ENCODE measurements around the gene SRP19. TPM values are rescaled to one million over a fixed set of nuclear protein-coding genes. Genes with fewer than 3 reads are reported as not detected.
A peak's percentile ranks its signal among the peaks of the same experiment; 100 is the strongest.
"Not testable (repeated sequence)": the region's sequence is repeated elsewhere in the genome, so short reads cannot be mapped to it uniquely, and the experiment has no call there.

SRP19 gene
- total and polyA plus RNA-seq, 2 of the 8 experiments (the other 6 are each of a cell fraction or from before 2014, with no cell fraction given) = 27.5 to 79.9 TPM

GRCh38 chr5:112857866-112858265 lies 3.2 kb upstream of the SRP19 start (continued):
- TF ChIP-seq TCF12 (IDR thresholded peaks at IDR 0.05; ENCODE audit: low read depth, low read length) (no peak), TBP (IDR thresholded peaks at IDR 0.05; ENCODE audit: low read depth, low read length) (no peak), POLR2AphosphoS5 (IDR thresholded peaks at IDR 0.05; ENCODE audit: low read depth, low read length) (no peak), TAF1 (IDR thresholded peaks at IDR 0.05; ENCODE audit: low read depth, low read length) (no peak), KDM1A (IDR thresholded peaks at IDR 0.05; ENCODE audit: borderline replicate concordance, low read length) (no peak), GTF2F1 (IDR thresholded peaks at IDR 0.05; ENCODE audit: borderline replicate concordance, low read depth, low read length) (no peak)

DNA sequence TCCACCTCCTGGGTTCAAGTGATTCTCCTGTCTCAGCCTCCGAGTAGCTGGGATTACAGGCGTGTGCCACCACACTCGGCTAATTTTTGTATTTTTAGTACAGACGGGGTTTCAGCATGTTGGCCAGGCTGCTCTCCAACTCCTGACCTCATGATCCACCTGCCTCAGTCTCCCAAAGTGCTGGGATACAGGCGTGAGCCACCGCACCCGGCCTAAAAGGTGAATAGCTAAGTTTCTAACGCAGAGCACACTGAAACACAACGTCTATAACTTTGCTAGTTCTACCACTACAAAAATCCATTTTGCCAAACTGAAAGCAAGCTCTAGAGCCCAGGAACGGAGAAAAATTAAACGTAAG lies 537 bp upstream of the SRP19 start:
- not testable (repeated sequence) for H3K79me1 ChIP-seq (ENCODE audit: low read depth, low read length); H3K56ac ChIP-seq (replicated peaks; ENCODE audit: insufficient read length, low read depth, low read length); H3K23me2 ChIP-seq (ENCODE audit: low read depth, low read length); FAIRE-seq; H4K8ac ChIP-seq (ENCODE audit: extremely low read depth, insufficient read depth, low read length); H2BK120ac ChIP-seq (replicated peaks; ENCODE audit: low read depth, low read length); H3K14ac ChIP-seq (ENCODE audit: insufficient read length); H2BK20ac ChIP-seq (ENCODE audit: low read length); H3K9me3 ChIP-seq (ENCODE audit: insufficient read depth in 2 of 2, low read depth in 1 of 2, low read length in 1 of 2); H3K4ac ChIP-seq (replicated peaks; ENCODE audit: insufficient read length, low read depth, low read length); H3K4me1 ChIP-seq (replicated peaks in 1 of 4; ENCODE audit: control insufficient read depth in 3 of 4, insufficient read depth in 4 of 4, low read length in 3 of 4); H4K91ac ChIP-seq (replicated peaks; ENCODE audit: insufficient read length, low read length); H2BK15ac ChIP-seq (ENCODE audit: low read length); H4K5ac ChIP-seq (ENCODE audit: insufficient read length, low read depth, low read length); H2BK12ac ChIP-seq (ENCODE audit: low read depth, low read length); DNase-seq (ENCODE audit: low read depth in 1 of 2, low spot score in 2 of 2); H3K27me3 ChIP-seq (replicated peaks in 1 of 4; ENCODE audit: control insufficient read depth in 3 of 4, extremely low read depth in 1 of 4, insufficient read depth in 3 of 4, low read length in 3 of 4); H4K20me1 ChIP-seq (replicated peaks in 1 of 2; ENCODE audit: control insufficient read depth in 1 of 2, insufficient read depth in 2 of 2, low read length in 2 of 2); H3K23ac ChIP-seq (ENCODE audit: insufficient read length)
- Histone ChIP-seq H2AK5ac (ENCODE audit: low read depth, low read length) (0 out of 2 replicates have a peak overlapping the region, but pooled peaks have one; percentile 43), H3K4me3 (ENCODE audit: extremely low read depth in 1 of 4, insufficient read depth in 2 of 4, low read depth in 3 of 4, low read length in 4 of 4) (peak overlapping the region in 3 of 4 experiments; percentile 30 to 93 (median 93); a peak in 5 of 8 replicates), H3K36me3 (ENCODE audit: control insufficient read depth in 2 of 4, insufficient read depth in 4 of 4, low read length in 3 of 4) (peaks cover 4 to 30% (median 10%) of the 10 kb centered on the region in 4 experiments; a peak in 7 of 8 replicates), H2BK5ac (ENCODE audit: low read depth, low read length) (peak overlapping the region; percentile 46; the same call in 1 of the 2 replicates), H2AFZ (ENCODE audit: low read length) (peak overlapping the region; percentile 96), H3K4me2 (ENCODE audit: insufficient read depth in 1 of 2, low read depth in 2 of 2, low read length in 2 of 2) (peak overlapping the region; percentile 58 to 63), H3K79me2 (ENCODE audit: control insufficient read depth in 1 of 2, insufficient read depth in 2 of 2, low read length in 2 of 2) (peaks cover 11 to 33% of the 10 kb centered on the region in 2 experiments; a peak in 3 of 4 replicates), H3K9ac (replicated peaks in 1 of 4; ENCODE audit: extremely low read depth in 1 of 4, low read depth in 3 of 4, low read length in 3 of 4) (peak overlapping the region in 3 of 4 experiments; percentile 57 to 89 (median 85); a peak in 6 of 7 replicates), H3K18ac (ENCODE audit: extremely low read depth, low read length) (peak overlapping the region; percentile 76; the same call in 1 of the 2 replicates), H3K27ac (ENCODE audit: low read depth, low read length) (peak overlapping the region; percentile 44; the same call in 1 of the 2 replicates)
- CTCF ChIA-PET (ENCODE audit: partially characterized antibody) = interaction anchor here (1.0 to 4.1 kb wide), 2 partner anchors 12 to 16 kb away, joined by 3 to 20 read pairs; no protein-coding TSS in a partner anchor
- WGBS, 2 experiments (ENCODE audit: extremely low coverage in 1 of 2, insufficient coverage in 1 of 2, insufficient read length in 1 of 2, insufficient replicate concordance in 2 of 2, low coverage in 1 of 2, low lambda C conversion rate in 2 of 2, missing lambda C conversion rate in 1 of 2) = 87% methylated on average over 11 of the region's 11 CpGs; no CpG with 5 or more reads in 1 of the 2 experiments
- POLR2A ChIA-PET (ENCODE audit: partially characterized antibody) = interaction anchor here (0.9 to 2.4 kb wide), 12 partner anchors 10 to 214 kb away, joined by 3 to 12 read pairs (median 4); partner anchors contain the start of gene REEP5
